Measurements from ENCODE around the gene RPRM. TPM values are rescaled to one million over a fixed set of nuclear protein-coding genes. Genes with fewer than 3 reads are reported as not detected.

Gene RPRM
- total and polyA plus RNA-seq, 2 of the 13 experiments (the other 11 are each of a cell fraction or from before 2014, with no cell fraction given): not detected

DNA sequence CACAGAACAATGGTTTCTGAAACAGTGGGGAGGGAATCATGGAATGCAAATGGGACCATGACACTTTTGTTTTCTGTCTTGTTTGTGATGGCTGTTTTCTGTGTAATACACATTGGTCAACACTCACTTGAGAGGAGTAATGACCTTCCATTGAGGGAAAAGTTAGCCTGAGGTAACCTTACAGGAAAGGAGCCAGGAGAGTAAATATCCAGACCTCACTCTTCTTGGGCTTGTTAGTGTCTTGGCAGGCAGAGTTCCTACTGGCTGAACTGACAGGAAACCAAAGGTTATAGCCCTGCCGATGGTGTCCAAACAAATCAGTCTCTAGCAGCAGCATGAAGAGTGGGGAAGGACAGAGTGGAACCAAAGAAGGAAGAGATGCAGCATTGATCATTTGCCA lies 17.2 kb upstream of the RPRM start:
- Histone ChIP-seq H2AFZ (ENCODE audit: low read length) (no peak overlapping the region), H3K27me3 (ENCODE audit: control insufficient read depth in 1 of 2, insufficient read depth in 2 of 2, low read length in 2 of 2) (no peaks in the 10 kb centered on the region), H4K20me1 (ENCODE audit: insufficient read depth, low read length) (no peaks in the 10 kb centered on the region), H3K4me2 (ENCODE audit: low read depth, low read length) (no peak overlapping the region), H3K27ac (ENCODE audit: extremely low read length, insufficient read depth, low read length) (no peak overlapping the region), H3K4me1 (ENCODE audit: insufficient read depth, low read length) (no peaks in the 10 kb centered on the region), H3K9me3 (ENCODE audit: low read length) (no peaks in the 10 kb centered on the region), H3K4me3 (replicated peaks in 1 of 3; ENCODE audit: insufficient read depth in 1 of 3, low read depth in 2 of 3, low read length in 3 of 3) (no peak overlapping the region), H3K36me3 (replicated peaks in 1 of 2; ENCODE audit: control insufficient read depth in 1 of 2, insufficient read depth in 2 of 2, low read length in 2 of 2) (no peaks in the 10 kb centered on the region), H3K79me2 (ENCODE audit: insufficient read depth, low read length) (no peaks in the 10 kb centered on the region), H3K9ac (ENCODE audit: insufficient read depth, low read depth, low read length) (no peak overlapping the region)
- no peak for ATAC-seq
- ChIA-PET CTCF (ENCODE audit: low intra/inter-chr PET ratio, low total read pairs) (no interaction called here), POLR2A (no interaction called here)
- no TSS peak for BruUV-seq (replicated peaks)
- in situ Hi-C loops (cut with HindIII; ENCODE audit: extremely low pct_ligation_motif_present, low pct_unique_long_range_greater_than_20kb) (loop anchor here (25.0 kb wide), 2 partner anchors 758 to 1458 kb away; no protein-coding TSS in a partner anchor), intact Hi-C loops (cut with micrococcal nuclease; ENCODE audit: unreplicated experiment) (no loop called here)
- no peak for FAIRE-seq
- DNase-seq (ENCODE audit: low spot score): no peak
- TF ChIP-seq, protein P1, sequence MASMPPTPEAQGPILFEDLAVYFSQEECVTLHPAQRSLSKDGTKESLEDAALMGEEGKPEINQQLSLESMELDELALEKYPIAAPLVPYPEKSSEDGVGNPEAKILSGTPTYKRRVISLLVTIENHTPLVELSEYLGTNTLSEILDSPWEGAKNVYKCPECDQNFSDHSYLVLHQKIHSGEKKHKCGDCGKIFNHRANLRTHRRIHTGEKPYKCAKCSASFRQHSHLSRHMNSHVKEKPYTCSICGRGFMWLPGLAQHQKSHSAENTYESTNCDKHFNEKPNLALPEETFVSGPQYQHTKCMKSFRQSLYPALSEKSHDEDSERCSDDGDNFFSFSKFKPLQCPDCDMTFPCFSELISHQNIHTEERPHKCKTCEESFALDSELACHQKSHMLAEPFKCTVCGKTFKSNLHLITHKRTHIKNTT (CRISPR knock-in tag; IDR thresholded peaks at IDR 0.05): no peak
- TF ChIP-seq, protein P2, sequence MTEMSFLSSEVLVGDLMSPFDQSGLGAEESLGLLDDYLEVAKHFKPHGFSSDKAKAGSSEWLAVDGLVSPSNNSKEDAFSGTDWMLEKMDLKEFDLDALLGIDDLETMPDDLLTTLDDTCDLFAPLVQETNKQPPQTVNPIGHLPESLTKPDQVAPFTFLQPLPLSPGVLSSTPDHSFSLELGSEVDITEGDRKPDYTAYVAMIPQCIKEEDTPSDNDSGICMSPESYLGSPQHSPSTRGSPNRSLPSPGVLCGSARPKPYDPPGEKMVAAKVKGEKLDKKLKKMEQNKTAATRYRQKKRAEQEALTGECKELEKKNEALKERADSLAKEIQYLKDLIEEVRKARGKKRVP (CRISPR knock-in tag; IDR thresholded peaks at IDR 0.05): no peak
- TF ChIP-seq MIXL1 (CRISPR knock-in tag; IDR thresholded peaks at IDR 0.05): no peak
- no peak for TF ChIP-seq ZFP36L2 (CRISPR knock-in tag; IDR thresholded peaks at IDR 0.05)
- TF ChIP-seq NCOA1 (CRISPR knock-in tag; IDR thresholded peaks at IDR 0.05): no peak
- TF ChIP-seq PHF20 (CRISPR knock-in tag; IDR thresholded peaks at IDR 0.05): no peak
- TF ChIP-seq NFKBIZ (CRISPR knock-in tag; IDR thresholded peaks at IDR 0.05): no peak
- TF ChIP-seq, protein P3, sequence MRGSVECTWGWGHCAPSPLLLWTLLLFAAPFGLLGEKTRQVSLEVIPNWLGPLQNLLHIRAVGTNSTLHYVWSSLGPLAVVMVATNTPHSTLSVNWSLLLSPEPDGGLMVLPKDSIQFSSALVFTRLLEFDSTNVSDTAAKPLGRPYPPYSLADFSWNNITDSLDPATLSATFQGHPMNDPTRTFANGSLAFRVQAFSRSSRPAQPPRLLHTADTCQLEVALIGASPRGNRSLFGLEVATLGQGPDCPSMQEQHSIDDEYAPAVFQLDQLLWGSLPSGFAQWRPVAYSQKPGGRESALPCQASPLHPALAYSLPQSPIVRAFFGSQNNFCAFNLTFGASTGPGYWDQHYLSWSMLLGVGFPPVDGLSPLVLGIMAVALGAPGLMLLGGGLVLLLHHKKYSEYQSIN (CRISPR knock-in tag; IDR thresholded peaks at IDR 0.05; ENCODE audit: borderline replicate concordance): no peak
- TF ChIP-seq, protein P4, sequence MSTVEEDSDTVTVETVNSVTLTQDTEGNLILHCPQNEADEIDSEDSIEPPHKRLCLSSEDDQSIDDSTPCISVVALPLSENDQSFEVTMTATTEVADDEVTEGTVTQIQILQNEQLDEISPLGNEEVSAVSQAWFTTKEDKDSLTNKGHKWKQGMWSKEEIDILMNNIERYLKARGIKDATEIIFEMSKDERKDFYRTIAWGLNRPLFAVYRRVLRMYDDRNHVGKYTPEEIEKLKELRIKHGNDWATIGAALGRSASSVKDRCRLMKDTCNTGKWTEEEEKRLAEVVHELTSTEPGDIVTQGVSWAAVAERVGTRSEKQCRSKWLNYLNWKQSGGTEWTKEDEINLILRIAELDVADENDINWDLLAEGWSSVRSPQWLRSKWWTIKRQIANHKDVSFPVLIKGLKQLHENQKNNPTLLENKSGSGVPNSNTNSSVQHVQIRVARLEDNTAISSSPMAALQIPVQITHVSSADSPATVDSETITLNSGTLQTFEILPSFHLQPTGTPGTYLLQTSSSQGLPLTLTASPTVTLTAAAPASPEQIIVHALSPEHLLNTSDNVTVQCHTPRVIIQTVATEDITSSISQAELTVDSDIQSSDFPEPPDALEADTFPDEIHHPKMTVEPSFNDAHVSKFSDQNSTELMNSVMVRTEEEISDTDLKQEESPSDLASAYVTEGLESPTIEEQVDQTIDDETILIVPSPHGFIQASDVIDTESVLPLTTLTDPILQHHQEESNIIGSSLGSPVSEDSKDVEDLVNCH (CRISPR knock-in tag; IDR thresholded peaks at IDR 0.05): no peak
- TF ChIP-seq ZNF724P (CRISPR knock-in tag; IDR thresholded peaks at IDR 0.05; ENCODE audit: borderline replicate concordance): no peak
- TF ChIP-seq SOX5 (CRISPR knock-in tag; IDR thresholded peaks at IDR 0.05; ENCODE audit: borderline replicate concordance): no peak
- TF ChIP-seq, protein P5, sequence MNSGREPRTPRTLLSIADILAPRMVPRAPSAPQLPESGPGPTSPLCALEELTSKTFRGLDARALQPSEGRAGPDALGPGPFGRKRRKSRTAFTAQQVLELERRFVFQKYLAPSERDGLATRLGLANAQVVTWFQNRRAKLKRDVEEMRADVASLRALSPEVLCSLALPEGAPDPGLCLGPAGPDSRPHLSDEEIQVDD (CRISPR knock-in tag; IDR thresholded peaks at IDR 0.05; ENCODE audit: borderline replicate concordance): no peak
- WGBS (ENCODE audit: low lambda C conversion rate): 0% methylated on average over 1 of the region's 1 CpG

All from HepG2 (cell line).